HG03095 (cell line): ENCODE data around the gene CATSPER3.

Source experiments
- ATAC-seq: cut with Tn5 transposase; IDR thresholded peaks from one replicate; pipeline ENCODE4 v1.9.1; 2021; ENCODE audit warnings: moderate library complexity; ENCODE audit not compliant: unreplicated experiment

The CATSPER3 gene

GRCh38 chr5:135040333-135041144 lies 72.8 kb downstream of the CATSPER3 start:
- ATAC-seq: no peak

- ATAC-seq: no peak
Measured at GRCh38 chr5:135041145-135041587, 73.5 kb downstream of the CATSPER3 start.

GRCh38 chr5:135041726-135042125 lies 74.0 kb downstream of the CATSPER3 start:
- no peak for ATAC-seq

GRCh38 chr5:135042595-135042994 lies 74.9 kb downstream of the CATSPER3 start:
- no peak for ATAC-seq

GRCh38 chr5:135045488-135045887 lies 77.8 kb downstream of the CATSPER3 start:
- no peak for ATAC-seq

GRCh38 chr5:135046661-135047346 lies 79.1 kb downstream of the CATSPER3 start:
- ATAC-seq: no peak

GRCh38 chr5:135047347-135047695 lies 79.6 kb downstream of the CATSPER3 start:
- ATAC-seq: no peak

GRCh38 chr5:135048286-135048685 lies 80.6 kb downstream of the CATSPER3 start:
- ATAC-seq: no peak

GRCh38 chr5:135048930-135049329 lies 81.2 kb downstream of the CATSPER3 start:
- ATAC-seq: no peak

- ATAC-seq: no peak
Measured at GRCh38 chr5:135050244-135050767, 82.6 kb downstream of the CATSPER3 start.

GRCh38 chr5:135051399-135051798 lies 83.7 kb downstream of the CATSPER3 start:
- ATAC-seq: no peak

- no peak for ATAC-seq
Measured at GRCh38 chr5:135051872-135052271, 84.2 kb downstream of the CATSPER3 start.

- ATAC-seq: no peak
Measured at GRCh38 chr5:135052511-135053145, 84.9 kb downstream of the CATSPER3 start.

- ATAC-seq: peak; percentile 74
Measured at GRCh38 chr5:135053278-135053677, 85.6 kb downstream of the CATSPER3 start.

- no peak for ATAC-seq
Measured at GRCh38 chr5:135053989-135054388, 86.3 kb downstream of the CATSPER3 start.

- ATAC-seq: no peak
Measured at GRCh38 chr5:135054546-135054945, 86.8 kb downstream of the CATSPER3 start.

GRCh38 chr5:135055396-135055795 lies 87.7 kb downstream of the CATSPER3 start:
- no peak for ATAC-seq

GRCh38 chr5:135056316-135057030 lies 88.8 kb downstream of the CATSPER3 start:
- no peak for ATAC-seq

GRCh38 chr5:135057233-135057632 lies 89.5 kb downstream of the CATSPER3 start:
- no peak for ATAC-seq

- ATAC-seq: no peak
Measured at GRCh38 chr5:135058331-135058732, 90.6 kb downstream of the CATSPER3 start.
